GM18868 (cell line): ENCODE measurements around the gene STARD10.

Experiments
- ATAC-seq: cut with Tn5 transposase; IDR thresholded peaks from one replicate; pipeline ENCODE4 v1.9.1; 2021; ENCODE audit warnings: mild to moderate bottlenecking, moderate library complexity; ENCODE audit not compliant: unreplicated experiment

Gene STARD10

GRCh38 chr11:72767203-72768062 lies 26.4 kb downstream of the STARD10 start:
- no peak for ATAC-seq

GRCh38 chr11:72766152-72766902 lies 27.5 kb downstream of the STARD10 start:
- no peak for ATAC-seq

- ATAC-seq: no peak
Measured at GRCh38 chr11:72764503-72764902, 29.3 kb downstream of the STARD10 start.

GRCh38 chr11:72763823-72764222 lies 30.0 kb downstream of the STARD10 start:
- ATAC-seq: no peak

- ATAC-seq: peak; percentile 65
Measured at GRCh38 chr11:72762641-72763304, 31.1 kb downstream of the STARD10 start.

- no peak for ATAC-seq
Measured at GRCh38 chr11:72760539-72761405, 33.1 kb downstream of the STARD10 start.

- ATAC-seq: no peak
Measured at GRCh38 chr11:72759468-72759985, 34.3 kb downstream of the STARD10 start.

GRCh38 chr11:72758690-72759389 lies 35.0 kb downstream of the STARD10 start:
- ATAC-seq: no peak

- ATAC-seq: no peak
Measured at GRCh38 chr11:72758304-72758689, 35.5 kb downstream of the STARD10 start.

- ATAC-seq: no peak
Measured at GRCh38 chr11:72755713-72756285, 38.0 kb downstream of the STARD10 start.

GRCh38 chr11:72754544-72755155 lies 39.2 kb downstream of the STARD10 start:
- no peak for ATAC-seq

GRCh38 chr11:72754149-72754543 lies 39.7 kb downstream of the STARD10 start:
- no peak for ATAC-seq

- no peak for ATAC-seq
Measured at GRCh38 chr11:72753341-72754148, 40.3 kb downstream of the STARD10 start.

GRCh38 chr11:72752088-72752914 lies 41.5 kb downstream of the STARD10 start, which contains the start of gene ARAP1:
Gene ARAP1 (minus strand): TSS chr11:72752408. CDS start chr11:72727128, 25,280 bp downstream.
- peak; percentile 63 for ATAC-seq

- no peak for ATAC-seq
Measured at GRCh38 chr11:72751116-72752087, 42.4 kb downstream of the STARD10 start.

- ATAC-seq: no peak
Measured at GRCh38 chr11:72750556-72751115, 43.2 kb downstream of the STARD10 start.
